Measurements from ENCODE around the gene NEMP2.

NEMP2 gene

GRCh38 chr2:190455358-190456095 lies 79.0 kb downstream of the NEMP2 start:
- Histone ChIP-seq H3K9ac (ENCODE audit: low read length) (no peak overlapping the region), H3K4me3 (ENCODE audit: insufficient read depth, low read length, poor library complexity, severe bottlenecking) (no peak overlapping the region), H3K79me2 (ENCODE audit: insufficient read depth, low read length) (no peaks in the 10 kb centered on the region), H2AFZ (ENCODE audit: low read depth, low read length, severe bottlenecking) (no peak overlapping the region), H3K27me3 (ENCODE audit: low read length) (no peaks in the 10 kb centered on the region), H3K9me2 (replicated peaks; ENCODE audit: insufficient read depth, low read length) (no peaks in the 10 kb centered on the region), H4K20me1 (ENCODE audit: low read depth, low read length) (no peaks in the 10 kb centered on the region; the same call in 1 of the 2 replicates), H3K9me3 (ENCODE audit: insufficient read depth, low read length) (no peaks in the 10 kb centered on the region), H3K4me2 (ENCODE audit: low read depth, low read length, poor library complexity, severe bottlenecking) (no peak overlapping the region), H3K36me3 (ENCODE audit: low read length) (no peaks in the 10 kb centered on the region), H3K27ac (ENCODE audit: low read depth, low read length) (no peak overlapping the region), H3F3A (ENCODE audit: insufficient read depth) (no peaks in the 10 kb centered on the region)
- TF ChIP-seq EZH2phosphoT487 (conservative IDR thresholded peaks at IDR 0.05; ENCODE audit: low read length) = no peak
- TF ChIP-seq, protein P1, sequence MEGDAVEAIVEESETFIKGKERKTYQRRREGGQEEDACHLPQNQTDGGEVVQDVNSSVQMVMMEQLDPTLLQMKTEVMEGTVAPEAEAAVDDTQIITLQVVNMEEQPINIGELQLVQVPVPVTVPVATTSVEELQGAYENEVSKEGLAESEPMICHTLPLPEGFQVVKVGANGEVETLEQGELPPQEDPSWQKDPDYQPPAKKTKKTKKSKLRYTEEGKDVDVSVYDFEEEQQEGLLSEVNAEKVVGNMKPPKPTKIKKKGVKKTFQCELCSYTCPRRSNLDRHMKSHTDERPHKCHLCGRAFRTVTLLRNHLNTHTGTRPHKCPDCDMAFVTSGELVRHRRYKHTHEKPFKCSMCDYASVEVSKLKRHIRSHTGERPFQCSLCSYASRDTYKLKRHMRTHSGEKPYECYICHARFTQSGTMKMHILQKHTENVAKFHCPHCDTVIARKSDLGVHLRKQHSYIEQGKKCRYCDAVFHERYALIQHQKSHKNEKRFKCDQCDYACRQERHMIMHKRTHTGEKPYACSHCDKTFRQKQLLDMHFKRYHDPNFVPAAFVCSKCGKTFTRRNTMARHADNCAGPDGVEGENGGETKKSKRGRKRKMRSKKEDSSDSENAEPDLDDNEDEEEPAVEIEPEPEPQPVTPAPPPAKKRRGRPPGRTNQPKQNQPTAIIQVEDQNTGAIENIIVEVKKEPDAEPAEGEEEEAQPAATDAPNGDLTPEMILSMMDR (IDR thresholded peaks at IDR 0.05; ENCODE audit: insufficient read depth, low read length, poor library complexity, severe bottlenecking) = no peak

GRCh38 chr2:190454795-190455194 lies 79.7 kb downstream of the NEMP2 start:
- H3K79me2 ChIP-seq (ENCODE audit: insufficient read depth, low read length) = no peaks in the 10 kb centered on the region
- no peaks in the 10 kb centered on the region for H3K9me3 ChIP-seq (ENCODE audit: insufficient read depth, low read length)
- H3K27ac ChIP-seq (ENCODE audit: low read depth, low read length) = no peak overlapping the region
- H4K20me1 ChIP-seq (ENCODE audit: low read depth, low read length) = no peaks in the 10 kb centered on the region; the same call in 1 of the 2 replicates
- no peaks in the 10 kb centered on the region for H3K27me3 ChIP-seq (ENCODE audit: low read length)
- H3F3A ChIP-seq (ENCODE audit: insufficient read depth) = no peaks in the 10 kb centered on the region
- H2AFZ ChIP-seq (ENCODE audit: low read depth, low read length, severe bottlenecking) = no peak overlapping the region
- H3K36me3 ChIP-seq (ENCODE audit: low read length) = no peaks in the 10 kb centered on the region
- TF ChIP-seq, protein P1 (IDR thresholded peaks at IDR 0.05; ENCODE audit: insufficient read depth, low read length, poor library complexity, severe bottlenecking) = no peak
- no peak for TF ChIP-seq EZH2phosphoT487 (conservative IDR thresholded peaks at IDR 0.05; ENCODE audit: low read length)
- no peak overlapping the region for H3K4me3 ChIP-seq (ENCODE audit: insufficient read depth, low read length, poor library complexity, severe bottlenecking)
- no peak overlapping the region for H3K9ac ChIP-seq (ENCODE audit: low read length)
- H3K4me2 ChIP-seq (ENCODE audit: low read depth, low read length, poor library complexity, severe bottlenecking) = no peak overlapping the region
- H3K9me2 ChIP-seq (replicated peaks; ENCODE audit: insufficient read depth, low read length) = no peaks in the 10 kb centered on the region

Measured in SU-DHL-6 (cell line).